ENCODE results near the gene OGFOD1. TPM values are rescaled to one million over a fixed set of nuclear protein-coding genes. Genes with fewer than 3 reads are reported as not detected.
A peak's percentile ranks its signal among the peaks of the same experiment; 100 is the strongest.

Gene OGFOD1
- total and polyA plus RNA-seq, 2 donors (not counting 1 experiment from before 2014, with no cell fraction given) = 8.4 to 28.7 TPM

GRCh38 chr16:56420613-56421012 is 30.7 kb upstream of the OGFOD1 start:
- H3K27me3 Mint-ChIP-seq = no peaks in the 10 kb centered on the region
- CTCF ChIA-PET = no interaction called here
- no peak overlapping the region for H2AFZ ChIP-seq (ENCODE audit: insufficient read depth, low read depth, low read length, poor library complexity, severe bottlenecking)
- TF ChIP-seq, protein P1, sequence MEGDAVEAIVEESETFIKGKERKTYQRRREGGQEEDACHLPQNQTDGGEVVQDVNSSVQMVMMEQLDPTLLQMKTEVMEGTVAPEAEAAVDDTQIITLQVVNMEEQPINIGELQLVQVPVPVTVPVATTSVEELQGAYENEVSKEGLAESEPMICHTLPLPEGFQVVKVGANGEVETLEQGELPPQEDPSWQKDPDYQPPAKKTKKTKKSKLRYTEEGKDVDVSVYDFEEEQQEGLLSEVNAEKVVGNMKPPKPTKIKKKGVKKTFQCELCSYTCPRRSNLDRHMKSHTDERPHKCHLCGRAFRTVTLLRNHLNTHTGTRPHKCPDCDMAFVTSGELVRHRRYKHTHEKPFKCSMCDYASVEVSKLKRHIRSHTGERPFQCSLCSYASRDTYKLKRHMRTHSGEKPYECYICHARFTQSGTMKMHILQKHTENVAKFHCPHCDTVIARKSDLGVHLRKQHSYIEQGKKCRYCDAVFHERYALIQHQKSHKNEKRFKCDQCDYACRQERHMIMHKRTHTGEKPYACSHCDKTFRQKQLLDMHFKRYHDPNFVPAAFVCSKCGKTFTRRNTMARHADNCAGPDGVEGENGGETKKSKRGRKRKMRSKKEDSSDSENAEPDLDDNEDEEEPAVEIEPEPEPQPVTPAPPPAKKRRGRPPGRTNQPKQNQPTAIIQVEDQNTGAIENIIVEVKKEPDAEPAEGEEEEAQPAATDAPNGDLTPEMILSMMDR (IDR thresholded peaks at IDR 0.05) = no peak
- TF ChIP-seq EZH2 (IDR thresholded peaks at IDR 0.05; ENCODE audit: borderline replicate concordance, insufficient read depth, low read depth, low read length, poor library complexity, severe bottlenecking) = no peak
- POLR2A ChIA-PET = interaction anchor here (0.6 kb wide), 1 partner anchor 341 kb away, joined by 10 read pairs; no protein-coding TSS in a partner anchor
- ATAC-seq (ENCODE audit: low read depth) (no peak), DNase-seq (no peak)
- peak overlapping the region; percentile 63 for H3K4me3 Mint-ChIP-seq
- peaks cover 57% of the 10 kb centered on the region for H3K4me1 Mint-ChIP-seq
- peak overlapping the region; percentile 76 for H3K27ac Mint-ChIP-seq
- peak overlapping the region in 1 of 5 experiments; percentile 78 for H3K4me3 ChIP-seq (ENCODE audit: control extremely low read depth in 1 of 5, extremely low read depth in 1 of 5, insufficient read depth in 1 of 5, low read depth in 2 of 5, low read length in 4 of 5)
- H3K9ac ChIP-seq (ENCODE audit: low read length) = peak overlapping the region; percentile 77
- intact Hi-C loops (cut with micrococcal nuclease) = loop anchor here (10.0 kb wide), 3 partner anchors 284 to 1114 kb away; partner anchors contain the start of genes CCDC102A, PSME3IP1 and RSPRY1
- H3K4me2 ChIP-seq (replicated peaks; ENCODE audit: low read depth, low read length, poor library complexity, severe bottlenecking) = peak overlapping the region; percentile 81
- H3K9me3 ChIP-seq (ENCODE audit: control extremely low read depth in 1 of 3, control insufficient read depth in 2 of 3, insufficient read depth in 1 of 3, low read length in 2 of 3) = no peaks in the 10 kb centered on the region
- no peaks in the 10 kb centered on the region for H3K36me3 ChIP-seq (replicated peaks in 1 of 2; ENCODE audit: control extremely low read depth in 1 of 2, control insufficient read depth in 1 of 2, extremely low read depth in 1 of 2, insufficient read depth in 2 of 2, low read length in 1 of 2)
- H3K9me3 Mint-ChIP-seq (ENCODE audit: insufficient read depth) = no peaks in the 10 kb centered on the region
- H3K27ac ChIP-seq (ENCODE audit: low read length in 2 of 2) = peak overlapping the region; percentile 80 to 81
- H4K20me1 ChIP-seq (ENCODE audit: control insufficient read depth, insufficient read depth, low read length, poor library complexity, severe bottlenecking) = peaks cover 55% of the 10 kb centered on the region
- no peaks in the 10 kb centered on the region for H3K27me3 ChIP-seq (replicated peaks in 1 of 4; ENCODE audit: control extremely low read depth in 1 of 4, control insufficient read depth in 3 of 4, insufficient read depth in 4 of 4, low read length in 3 of 4)
- peaks cover 95% of the 10 kb centered on the region for H3K79me2 ChIP-seq (ENCODE audit: control insufficient read depth, insufficient read depth, low read length)
- peaks cover 50 to 64% of the 10 kb centered on the region in 2 donors for H3K4me1 ChIP-seq (ENCODE audit: control insufficient read depth in 2 of 2, insufficient read depth in 2 of 2, low read length in 2 of 2)

GRCh38 chr16:56421313-56421712 is 30.0 kb upstream of the OGFOD1 start:
- peak; percentile 76 for DNase-seq
- Histone ChIP-seq H3K79me2 (ENCODE audit: control insufficient read depth, insufficient read depth, low read length) (peaks cover 88% of the 10 kb centered on the region), H3K36me3 (replicated peaks in 1 of 2; ENCODE audit: control extremely low read depth in 1 of 2, control insufficient read depth in 1 of 2, extremely low read depth in 1 of 2, insufficient read depth in 2 of 2, low read length in 1 of 2) (no peaks in the 10 kb centered on the region), H3K27me3 (replicated peaks in 1 of 4; ENCODE audit: control extremely low read depth in 1 of 4, control insufficient read depth in 3 of 4, insufficient read depth in 4 of 4, low read length in 3 of 4) (no peaks in the 10 kb centered on the region), H3K4me1 (ENCODE audit: control insufficient read depth in 2 of 2, insufficient read depth in 2 of 2, low read length in 2 of 2) (peaks cover 48 to 62% of the 10 kb centered on the region in 2 donors), H3K27ac (ENCODE audit: low read length in 2 of 2) (peak overlapping the region; percentile 80 to 81), H2AFZ (ENCODE audit: insufficient read depth, low read depth, low read length, poor library complexity, severe bottlenecking) (no peak overlapping the region), H3K9me3 (ENCODE audit: control extremely low read depth in 1 of 3, control insufficient read depth in 2 of 3, insufficient read depth in 1 of 3, low read length in 2 of 3) (no peaks in the 10 kb centered on the region), H3K9ac (ENCODE audit: low read length) (peak overlapping the region; percentile 77), H3K4me3 (ENCODE audit: control extremely low read depth in 1 of 5, extremely low read depth in 1 of 5, insufficient read depth in 1 of 5, low read depth in 2 of 5, low read length in 4 of 5) (peak overlapping the region in 2 of 5 experiments; percentile 69 to 78), H4K20me1 (ENCODE audit: control insufficient read depth, insufficient read depth, low read length, poor library complexity, severe bottlenecking) (peaks cover 52% of the 10 kb centered on the region), H3K4me2 (replicated peaks; ENCODE audit: low read depth, low read length, poor library complexity, severe bottlenecking) (peak overlapping the region; percentile 81)
- TF ChIP-seq, protein P1 (IDR thresholded peaks at IDR 0.05) = no peak
- no peak for TF ChIP-seq EZH2 (IDR thresholded peaks at IDR 0.05; ENCODE audit: borderline replicate concordance, insufficient read depth, low read depth, low read length, poor library complexity, severe bottlenecking)
- no peaks in the 10 kb centered on the region for H3K27me3 Mint-ChIP-seq
- peaks cover 58% of the 10 kb centered on the region for H3K4me1 Mint-ChIP-seq
- no CpG with 5 or more reads among the region's 2 CpGs for WGBS (ENCODE audit: insufficient coverage)
- peak; percentile 3 for ATAC-seq (ENCODE audit: low read depth)
- peak overlapping the region; percentile 98 for H3K4me3 Mint-ChIP-seq
- H3K27ac Mint-ChIP-seq = peak overlapping the region; percentile 86
- intact Hi-C loops (cut with micrococcal nuclease) = loop anchor here (10.0 kb wide), 3 partner anchors 283 to 1113 kb away; partner anchors contain the start of genes CCDC102A, PSME3IP1 and RSPRY1
- CTCF ChIA-PET = interaction anchor here (0.7 kb wide), 1 partner anchor 92 kb away, joined by 3 read pairs; no protein-coding TSS in a partner anchor
- POLR2A ChIA-PET = no interaction called here
- no peaks in the 10 kb centered on the region for H3K9me3 Mint-ChIP-seq (ENCODE audit: insufficient read depth)

All from B cell (primary cell).